ENCODE data around the gene ANKS1B.

DNA sequence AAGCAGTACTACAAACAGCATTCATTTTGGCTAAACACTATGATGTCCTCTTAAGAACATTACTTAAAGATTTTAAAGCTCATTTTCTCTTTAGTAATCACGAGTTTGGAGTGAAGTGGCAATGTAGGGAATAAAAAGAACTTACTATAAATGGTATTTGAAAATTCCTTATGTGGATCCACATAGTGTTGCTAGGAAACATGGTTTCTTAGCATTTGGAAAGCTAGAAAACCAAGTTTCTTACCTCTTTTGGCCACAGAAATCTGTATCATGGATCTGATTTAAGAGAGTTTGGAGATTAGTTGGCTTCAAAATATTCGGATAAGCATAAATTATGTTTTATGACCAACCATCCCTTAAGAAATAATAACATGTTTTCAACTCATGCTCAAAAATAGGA, 674.9 kb downstream of the ANKS1B start:
- TF ChIP-seq CTCF (IDR thresholded peaks at IDR 0.05) (no peak), RELA (CRISPR knock-in tag; IDR thresholded peaks at IDR 0.05; ENCODE audit: borderline replicate concordance) (no peak), NR3C1 (CRISPR knock-in tag; conservative IDR thresholded peaks at IDR 0.05; ENCODE audit: low read depth) (no peak), IRF2 (CRISPR knock-in tag; IDR thresholded peaks at IDR 0.05; ENCODE audit: borderline replicate concordance, low read depth) (no peak), CREM (CRISPR knock-in tag; IDR thresholded peaks at IDR 0.05) (no peak), ATF3 (CRISPR knock-in tag; conservative IDR thresholded peaks at IDR 0.05) (no peak), ZNF317 (CRISPR knock-in tag; IDR thresholded peaks at IDR 0.05; ENCODE audit: borderline replicate concordance, low read depth) (no peak), SP1 (CRISPR knock-in tag; conservative IDR thresholded peaks at IDR 0.05) (no peak), FOXK1 (CRISPR knock-in tag; IDR thresholded peaks at IDR 0.05) (no peak), CREB1 (CRISPR knock-in tag; IDR thresholded peaks at IDR 0.05) (no peak), ZBTB21 (CRISPR knock-in tag; IDR thresholded peaks at IDR 0.05; ENCODE audit: borderline replicate concordance) (no peak), ZSCAN18 (CRISPR knock-in tag; IDR thresholded peaks at IDR 0.05) (no peak), ZNF263 (CRISPR knock-in tag; IDR thresholded peaks at IDR 0.05; ENCODE audit: low read depth) (no peak)
- TF ChIP-seq, protein P1, sequence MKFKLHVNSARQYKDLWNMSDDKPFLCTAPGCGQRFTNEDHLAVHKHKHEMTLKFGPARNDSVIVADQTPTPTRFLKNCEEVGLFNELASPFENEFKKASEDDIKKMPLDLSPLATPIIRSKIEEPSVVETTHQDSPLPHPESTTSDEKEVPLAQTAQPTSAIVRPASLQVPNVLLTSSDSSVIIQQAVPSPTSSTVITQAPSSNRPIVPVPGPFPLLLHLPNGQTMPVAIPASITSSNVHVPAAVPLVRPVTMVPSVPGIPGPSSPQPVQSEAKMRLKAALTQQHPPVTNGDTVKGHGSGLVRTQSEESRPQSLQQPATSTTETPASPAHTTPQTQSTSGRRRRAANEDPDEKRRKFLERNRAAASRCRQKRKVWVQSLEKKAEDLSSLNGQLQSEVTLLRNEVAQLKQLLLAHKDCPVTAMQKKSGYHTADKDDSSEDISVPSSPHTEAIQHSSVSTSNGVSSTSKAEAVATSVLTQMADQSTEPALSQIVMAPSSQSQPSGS (CRISPR knock-in tag; IDR thresholded peaks at IDR 0.05; ENCODE audit: borderline replicate concordance, low read depth): no peak
